HTR-8/SVneo (cell line): ENCODE data around the gene PLOD3.

Experiments
- DNase-seq: peaks from one replicate; pipeline ENCODE4 v3.0.0; 2011; ENCODE audit warnings: low spot score, mixed read lengths; ENCODE audit not compliant: insufficient read length
- FAIRE-seq: peaks from 2 replicates; lab custom pipeline; 2011; peaks lifted over from hg19 to GRCh38; lab: Jason Lieb, UNC

Gene PLOD3

DNA sequence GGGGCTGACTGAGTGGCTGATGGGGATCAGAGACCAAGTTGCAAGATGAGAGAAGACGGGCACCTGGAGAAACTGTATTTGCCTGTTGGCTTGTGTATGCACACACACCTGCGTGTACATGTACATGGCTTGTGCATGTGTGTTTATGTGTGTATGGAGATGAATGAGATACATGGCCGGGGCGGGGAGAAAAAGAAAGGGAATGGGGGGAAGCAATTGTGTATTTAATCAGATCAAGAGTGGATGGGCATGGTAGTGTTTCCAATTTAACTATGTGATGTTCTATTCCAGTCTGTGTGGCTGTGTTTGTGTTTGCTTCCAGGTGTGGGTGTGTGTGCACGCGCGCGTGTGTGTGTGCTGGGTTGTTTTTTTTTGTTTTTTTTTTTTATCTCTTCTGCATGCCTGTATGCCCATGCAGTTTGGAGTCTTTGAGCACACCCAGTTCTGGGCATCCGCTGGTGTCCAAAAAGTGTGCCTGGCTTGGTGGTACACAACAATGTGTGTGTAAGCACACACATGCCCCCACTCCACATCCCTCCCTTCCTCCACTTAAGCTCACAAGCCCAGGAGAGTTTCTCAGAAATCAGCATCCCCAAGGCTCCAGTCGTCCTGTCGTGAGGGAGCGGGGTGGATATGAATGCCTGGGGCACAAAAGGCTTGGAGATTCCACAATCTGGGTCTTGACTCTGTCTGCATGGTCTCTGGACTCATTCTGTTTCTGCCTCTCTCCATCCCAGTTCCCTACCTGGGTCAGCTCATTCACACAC is 49.6 kb downstream of the PLOD3 start:
- FAIRE-seq, result no peak
- no peak for DNase-seq

- FAIRE-seq (no peak), DNase-seq (no peak)
These were observed 50.3 kb downstream of the PLOD3 start for GRCh38 chr7:101166909-101167644.

DNA sequence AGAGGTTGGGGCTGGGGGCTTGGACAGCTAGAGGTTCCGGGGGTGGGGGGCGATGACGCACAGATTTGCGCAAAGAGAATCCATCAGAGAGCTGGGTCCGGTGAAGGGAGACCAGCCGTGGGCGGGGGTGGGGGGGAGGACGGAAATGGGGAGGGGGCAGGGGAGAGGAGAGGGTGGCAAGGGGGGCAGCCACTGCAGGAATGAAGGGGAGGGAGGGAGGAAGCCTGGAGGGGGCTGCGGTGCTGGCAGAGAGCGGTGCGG is 50.8 kb downstream of the PLOD3 start:
- DNase-seq (no peak), FAIRE-seq (no peak)

GRCh38 chr7:101165958-101166647 is 51.3 kb downstream of the PLOD3 start:
- DNase-seq (no peak), FAIRE-seq (no peak)

DNA sequence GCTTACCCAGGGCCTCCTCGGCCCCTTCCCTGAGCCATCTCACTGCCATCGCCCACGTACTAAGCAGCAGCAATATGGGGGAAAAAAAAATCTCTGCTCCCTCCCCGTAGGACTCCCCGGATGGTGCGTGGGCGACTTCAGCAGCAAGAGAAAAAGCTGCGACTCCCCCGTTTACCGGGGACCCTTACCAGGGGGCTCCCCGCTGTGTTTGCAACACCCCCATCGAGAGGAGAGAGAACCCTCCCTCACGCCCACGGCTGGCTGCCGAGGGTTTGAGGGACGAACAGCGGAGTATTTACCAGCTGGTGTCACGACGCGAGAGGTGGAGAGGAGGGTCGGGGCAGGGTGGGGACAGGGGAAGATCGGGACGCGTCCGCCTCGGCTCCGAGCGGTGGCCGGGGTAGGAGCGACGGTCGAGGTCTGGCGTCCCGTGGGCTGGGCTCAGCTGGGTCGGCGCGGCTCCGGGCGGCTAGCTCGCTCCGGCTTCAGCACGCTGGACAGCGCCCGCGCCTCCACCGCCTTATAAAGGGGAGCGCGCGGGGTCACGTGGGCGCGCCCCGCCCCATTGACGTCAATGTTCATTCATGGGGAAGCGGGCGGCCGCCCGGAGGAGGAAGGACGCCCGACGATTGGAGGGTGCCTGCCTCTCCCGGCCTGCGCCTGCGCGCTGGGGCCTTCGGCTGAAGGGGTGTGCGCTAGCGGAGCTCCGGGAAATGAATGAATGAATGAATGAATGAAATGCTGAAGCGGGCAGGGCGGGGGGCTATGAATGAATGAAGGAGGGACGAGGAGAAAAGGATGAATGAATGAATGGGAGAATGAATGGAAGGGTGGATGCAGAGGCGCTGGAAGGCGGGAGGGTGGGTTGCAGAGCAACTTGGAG is 52.1 kb downstream of the PLOD3 start, which contains the start of gene VGF:
VGF (minus strand) TSS at position 495 of the 883 bp plus-strand sequence. CDS start 726 bp downstream, outside the sequence.
- FAIRE-seq (no peak), DNase-seq (peak; percentile 69)

GRCh38 chr7:101164071-101164840 is 53.1 kb downstream of the PLOD3 start:
- FAIRE-seq (no peak), DNase-seq (no peak)

GRCh38 chr7:101163279-101164070 is 53.9 kb downstream of the PLOD3 start:
- DNase-seq, result no peak
- no peak for FAIRE-seq

- no peak for DNase-seq
- peak; percentile 33 for FAIRE-seq
These were observed 54.7 kb downstream of the PLOD3 start for GRCh38 chr7:101162551-101163278.

- DNase-seq (no peak), FAIRE-seq (no peak)
These were observed 55.5 kb downstream of the PLOD3 start for GRCh38 chr7:101161692-101162471.

GRCh38 chr7:101160910-101161309 is 56.5 kb downstream of the PLOD3 start:
- FAIRE-seq (no peak), DNase-seq (no peak)

GRCh38 chr7:101159696-101160674 is 57.4 kb downstream of the PLOD3 start:
- peak; percentile 48 for FAIRE-seq
- no peak for DNase-seq

GRCh38 chr7:101156866-101157589 is 60.4 kb downstream of the PLOD3 start:
- FAIRE-seq (no peak), DNase-seq (no peak)

- FAIRE-seq (no peak), DNase-seq (no peak)
These were observed 61.1 kb downstream of the PLOD3 start for GRCh38 chr7:101156277-101156676.
